ENCODE data around the gene GALNT17. TPM values are rescaled to one million over a fixed set of nuclear protein-coding genes. Genes with fewer than 3 reads are reported as not detected.
"Not testable (repeated sequence)": the region's sequence is repeated elsewhere in the genome, so short reads cannot be mapped to it uniquely, and the experiment has no call there.

Gene GALNT17
- total RNA-seq, 1 donor, result 0.36 TPM

DNA sequence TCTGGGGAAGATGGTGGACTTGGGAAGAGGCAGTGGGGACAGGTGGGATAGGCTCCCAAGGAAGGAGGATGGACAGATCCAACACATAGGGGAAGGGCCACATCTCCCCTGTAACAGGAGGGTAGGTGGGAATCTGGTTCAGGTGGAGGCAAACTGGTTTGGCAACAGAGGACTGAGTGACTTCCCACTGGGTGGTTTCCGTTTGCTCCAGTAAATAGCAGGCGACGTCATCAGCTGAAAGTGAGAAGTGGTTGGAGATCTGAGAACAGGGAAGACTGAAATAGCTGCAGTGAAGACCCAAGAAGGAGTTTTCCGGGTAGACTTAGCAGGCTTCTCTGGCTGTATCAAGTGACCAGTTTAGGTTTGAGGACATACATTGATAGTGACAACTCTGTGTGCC lies 504.4 kb downstream of the GALNT17 start:
- DNase-seq (ENCODE audit: insufficient read length, low spot score, missing footprints), result no peak
- no peaks in the 10 kb centered on the region for H3K36me3 ChIP-seq (ENCODE audit: insufficient read depth, low read length)
- H3K4me1 ChIP-seq (ENCODE audit: insufficient read depth, low read length), result peaks cover 16% of the 10 kb centered on the region
- H3K4me3 ChIP-seq (ENCODE audit: insufficient read depth, low read length), result no peak overlapping the region
- H4K20me1 ChIP-seq (ENCODE audit: insufficient read depth, low read length), result no peaks in the 10 kb centered on the region
- H3K27me3 ChIP-seq (ENCODE audit: insufficient read depth, low read length), result no peaks in the 10 kb centered on the region
- TF ChIP-seq, protein P1, sequence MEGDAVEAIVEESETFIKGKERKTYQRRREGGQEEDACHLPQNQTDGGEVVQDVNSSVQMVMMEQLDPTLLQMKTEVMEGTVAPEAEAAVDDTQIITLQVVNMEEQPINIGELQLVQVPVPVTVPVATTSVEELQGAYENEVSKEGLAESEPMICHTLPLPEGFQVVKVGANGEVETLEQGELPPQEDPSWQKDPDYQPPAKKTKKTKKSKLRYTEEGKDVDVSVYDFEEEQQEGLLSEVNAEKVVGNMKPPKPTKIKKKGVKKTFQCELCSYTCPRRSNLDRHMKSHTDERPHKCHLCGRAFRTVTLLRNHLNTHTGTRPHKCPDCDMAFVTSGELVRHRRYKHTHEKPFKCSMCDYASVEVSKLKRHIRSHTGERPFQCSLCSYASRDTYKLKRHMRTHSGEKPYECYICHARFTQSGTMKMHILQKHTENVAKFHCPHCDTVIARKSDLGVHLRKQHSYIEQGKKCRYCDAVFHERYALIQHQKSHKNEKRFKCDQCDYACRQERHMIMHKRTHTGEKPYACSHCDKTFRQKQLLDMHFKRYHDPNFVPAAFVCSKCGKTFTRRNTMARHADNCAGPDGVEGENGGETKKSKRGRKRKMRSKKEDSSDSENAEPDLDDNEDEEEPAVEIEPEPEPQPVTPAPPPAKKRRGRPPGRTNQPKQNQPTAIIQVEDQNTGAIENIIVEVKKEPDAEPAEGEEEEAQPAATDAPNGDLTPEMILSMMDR (IDR thresholded peaks at IDR 0.05; ENCODE audit: extremely low read depth, low read depth, low read length), result no peak
- no peak overlapping the region for H3K4me2 ChIP-seq (ENCODE audit: insufficient read depth, low read length)
- no peak overlapping the region for H2AFZ ChIP-seq (ENCODE audit: low read length)
- no peaks in the 10 kb centered on the region for H3K79me2 ChIP-seq (ENCODE audit: insufficient read depth, low read length)
- H3K27ac ChIP-seq (ENCODE audit: low read depth, low read length), result no peak overlapping the region
- no peaks in the 10 kb centered on the region for H3K9me3 ChIP-seq (ENCODE audit: low read depth, low read length)

GRCh38 chr7:71637578-71637977 lies 505.6 kb downstream of the GALNT17 start:
- H3K27ac ChIP-seq (ENCODE audit: low read depth, low read length), result no peak overlapping the region
- DNase-seq (ENCODE audit: insufficient read length, low spot score, missing footprints), result no peak
- no peak overlapping the region for H3K4me3 ChIP-seq (ENCODE audit: insufficient read depth, low read length)

DNA sequence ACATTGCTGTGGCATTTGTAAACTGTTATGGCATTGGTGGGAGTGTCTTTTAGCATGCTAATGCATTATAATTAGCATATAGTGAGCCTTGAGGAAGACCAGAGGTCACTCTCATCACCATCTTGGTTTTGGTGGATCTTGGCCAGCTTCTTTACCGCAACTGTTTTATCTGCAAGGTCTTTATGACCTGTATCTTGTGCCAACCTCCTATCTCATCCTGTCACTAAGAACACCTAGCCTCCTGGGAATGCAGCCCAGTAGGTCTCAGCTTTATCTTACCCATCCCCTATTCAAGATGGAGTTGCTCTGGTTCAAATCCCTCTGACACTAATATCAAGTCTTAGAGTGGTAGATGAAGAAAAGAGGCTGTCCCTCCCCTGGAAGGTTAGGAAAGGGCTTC lies 506.2 kb downstream of the GALNT17 start:
- Histone ChIP-seq H3K4me2 (ENCODE audit: insufficient read depth, low read length) (no peak overlapping the region), H3K36me3 (ENCODE audit: insufficient read depth, low read length) (no peaks in the 10 kb centered on the region), H4K20me1 (ENCODE audit: insufficient read depth, low read length) (no peaks in the 10 kb centered on the region), H3K9me3 (ENCODE audit: low read depth, low read length) (no peaks in the 10 kb centered on the region), H3K27ac (ENCODE audit: low read depth, low read length) (no peak overlapping the region), H3K4me1 (ENCODE audit: insufficient read depth, low read length) (peaks cover 14% of the 10 kb centered on the region), H2AFZ (ENCODE audit: low read length) (no peak overlapping the region), H3K79me2 (ENCODE audit: insufficient read depth, low read length) (no peaks in the 10 kb centered on the region), H3K27me3 (ENCODE audit: insufficient read depth, low read length) (no peaks in the 10 kb centered on the region), H3K4me3 (ENCODE audit: insufficient read depth, low read length) (no peak overlapping the region)
- no peak for DNase-seq (ENCODE audit: insufficient read length, low spot score, missing footprints)
- TF ChIP-seq, protein P1 (IDR thresholded peaks at IDR 0.05; ENCODE audit: extremely low read depth, low read depth, low read length), result no peak

More at GRCh38 chr7:71637578-71637977, 505.6 kb downstream of the GALNT17 start:
- Histone ChIP-seq H3K27me3 (ENCODE audit: insufficient read depth, low read length) (no peaks in the 10 kb centered on the region), H3K9me3 (ENCODE audit: low read depth, low read length) (no peaks in the 10 kb centered on the region), H4K20me1 (ENCODE audit: insufficient read depth, low read length) (no peaks in the 10 kb centered on the region), H3K4me2 (ENCODE audit: insufficient read depth, low read length) (no peak overlapping the region), H3K79me2 (ENCODE audit: insufficient read depth, low read length) (no peaks in the 10 kb centered on the region), H3K4me1 (ENCODE audit: insufficient read depth, low read length) (peaks cover 16% of the 10 kb centered on the region), H2AFZ (ENCODE audit: low read length) (no peak overlapping the region), H3K36me3 (ENCODE audit: insufficient read depth, low read length) (no peaks in the 10 kb centered on the region)
- TF ChIP-seq, protein P1 (IDR thresholded peaks at IDR 0.05; ENCODE audit: extremely low read depth, low read depth, low read length), result no peak

- no peak for DNase-seq (ENCODE audit: insufficient read length, low spot score, missing footprints)
- no peaks in the 10 kb centered on the region for H3K79me2 ChIP-seq (ENCODE audit: insufficient read depth, low read length)
- TF ChIP-seq, protein P1 (IDR thresholded peaks at IDR 0.05; ENCODE audit: extremely low read depth, low read depth, low read length), result no peak
- H3K36me3 ChIP-seq (ENCODE audit: insufficient read depth, low read length), result no peaks in the 10 kb centered on the region
- H3K27ac ChIP-seq (ENCODE audit: low read depth, low read length), result no peak overlapping the region
- no peaks in the 10 kb centered on the region for H3K9me3 ChIP-seq (ENCODE audit: low read depth, low read length)
- H3K4me1 ChIP-seq (ENCODE audit: insufficient read depth, low read length), result peaks cover 5% of the 10 kb centered on the region
- H4K20me1 ChIP-seq (ENCODE audit: insufficient read depth, low read length), result no peaks in the 10 kb centered on the region
- no peak overlapping the region for H2AFZ ChIP-seq (ENCODE audit: low read length)
- no peak overlapping the region for H3K4me2 ChIP-seq (ENCODE audit: insufficient read depth, low read length)
- H3K27me3 ChIP-seq (ENCODE audit: insufficient read depth, low read length), result no peaks in the 10 kb centered on the region
- H3K4me3 ChIP-seq (ENCODE audit: insufficient read depth, low read length), result no peak overlapping the region
Observed at GRCh38 chr7:71639382-71640085, 507.6 kb downstream of the GALNT17 start.

DNA sequence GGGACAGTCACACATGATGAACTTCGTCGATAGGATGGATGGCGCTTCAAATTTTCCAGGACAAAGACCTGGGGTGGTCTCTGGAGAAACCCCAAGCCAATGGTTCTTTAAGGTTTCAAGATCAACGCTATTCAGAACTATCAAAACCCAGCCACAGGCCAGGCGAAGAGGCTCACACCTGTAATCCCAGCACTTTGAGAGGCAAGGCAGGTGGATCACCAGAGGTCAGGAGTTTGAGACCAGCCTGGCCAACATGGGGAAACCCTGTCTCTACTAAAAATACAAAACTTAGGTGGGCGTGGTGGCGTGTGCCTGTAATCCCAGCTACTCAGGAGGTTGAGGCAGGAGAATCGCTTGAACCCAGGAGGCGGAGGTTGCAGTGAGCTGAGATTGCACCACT lies 511.1 kb downstream of the GALNT17 start:
- not testable (repeated sequence) for H3K4me2 ChIP-seq (ENCODE audit: insufficient read depth, low read length); H3K36me3 ChIP-seq (ENCODE audit: insufficient read depth, low read length); DNase-seq (ENCODE audit: insufficient read length, low spot score, missing footprints); H3K79me2 ChIP-seq (ENCODE audit: insufficient read depth, low read length); H3K4me1 ChIP-seq (ENCODE audit: insufficient read depth, low read length); H3K4me3 ChIP-seq (ENCODE audit: insufficient read depth, low read length); H4K20me1 ChIP-seq (ENCODE audit: insufficient read depth, low read length); H3K27ac ChIP-seq (ENCODE audit: low read depth, low read length); H3K9me3 ChIP-seq (ENCODE audit: low read depth, low read length); H3K27me3 ChIP-seq (ENCODE audit: insufficient read depth, low read length); H2AFZ ChIP-seq (ENCODE audit: low read length)
